Body of pancreas (tissue), 4 donors: ENCODE results near the gene ERC2.

Source experiments
- POLR2A ChIP-seq, 3 donors: fragments of 450-650 bp; IDR thresholded peaks; one replicate each; pipeline ENCODE4 v1.6.1; 2016; ENCODE audit warnings: antibody characterized with exemption in 3 of 3, mild to moderate bottlenecking in 2 of 3
- TF ChIP-seq, protein P1 (sequence below), 7 experiments: fragments of 450-650 bp in 4 of 7; fragments of 200-600 bp in 3 of 7; sonication (generic) in 3 of 7; IDR thresholded peaks; one replicate each; pipeline ENCODE4 v1.5.1; 2016 to 2019; ENCODE audit warnings: antibody characterized with exemption in 7 of 7

DNA sequence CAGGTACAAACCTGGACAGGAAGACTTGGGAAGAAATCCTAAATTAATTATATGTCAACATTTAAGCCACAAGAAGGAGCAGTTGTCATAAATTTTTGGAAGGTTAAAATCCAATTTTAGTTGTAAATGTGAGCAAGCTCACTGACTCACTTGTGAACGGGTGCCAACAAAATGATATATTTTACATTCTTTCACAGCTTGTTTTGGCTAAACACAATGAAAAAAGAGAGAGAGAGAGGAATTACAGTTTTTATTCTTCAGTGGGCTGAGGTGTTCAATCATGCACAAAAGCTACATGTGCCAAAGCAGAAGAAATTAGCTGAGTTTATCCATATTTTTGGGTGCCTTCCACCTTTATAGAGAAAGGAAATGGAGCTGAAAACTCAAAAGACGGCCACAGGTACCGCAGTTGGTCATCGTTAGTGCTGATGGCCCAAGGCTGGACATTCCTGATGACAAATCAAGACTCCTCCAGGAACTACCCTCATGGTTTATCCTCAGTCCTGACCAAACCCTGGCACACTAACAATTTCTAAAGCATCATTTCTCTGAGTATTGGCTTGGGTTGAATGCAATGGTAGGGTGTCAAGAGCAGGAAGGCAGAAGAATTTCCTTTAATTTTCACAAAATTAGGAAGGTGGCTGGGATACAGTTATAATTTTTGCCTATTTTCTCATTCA lies 943.6 kb downstream of the ERC2 start:
- TF ChIP-seq, protein P1, sequence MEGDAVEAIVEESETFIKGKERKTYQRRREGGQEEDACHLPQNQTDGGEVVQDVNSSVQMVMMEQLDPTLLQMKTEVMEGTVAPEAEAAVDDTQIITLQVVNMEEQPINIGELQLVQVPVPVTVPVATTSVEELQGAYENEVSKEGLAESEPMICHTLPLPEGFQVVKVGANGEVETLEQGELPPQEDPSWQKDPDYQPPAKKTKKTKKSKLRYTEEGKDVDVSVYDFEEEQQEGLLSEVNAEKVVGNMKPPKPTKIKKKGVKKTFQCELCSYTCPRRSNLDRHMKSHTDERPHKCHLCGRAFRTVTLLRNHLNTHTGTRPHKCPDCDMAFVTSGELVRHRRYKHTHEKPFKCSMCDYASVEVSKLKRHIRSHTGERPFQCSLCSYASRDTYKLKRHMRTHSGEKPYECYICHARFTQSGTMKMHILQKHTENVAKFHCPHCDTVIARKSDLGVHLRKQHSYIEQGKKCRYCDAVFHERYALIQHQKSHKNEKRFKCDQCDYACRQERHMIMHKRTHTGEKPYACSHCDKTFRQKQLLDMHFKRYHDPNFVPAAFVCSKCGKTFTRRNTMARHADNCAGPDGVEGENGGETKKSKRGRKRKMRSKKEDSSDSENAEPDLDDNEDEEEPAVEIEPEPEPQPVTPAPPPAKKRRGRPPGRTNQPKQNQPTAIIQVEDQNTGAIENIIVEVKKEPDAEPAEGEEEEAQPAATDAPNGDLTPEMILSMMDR (IDR thresholded peaks at IDR 0.05) = no peak
- no peak for TF ChIP-seq POLR2A (IDR thresholded peaks at IDR 0.05)
